ENCODE measurements around the gene TRIO.
A peak's percentile ranks its signal among the peaks of the same experiment; 100 is the strongest.

The TRIO gene

DNA sequence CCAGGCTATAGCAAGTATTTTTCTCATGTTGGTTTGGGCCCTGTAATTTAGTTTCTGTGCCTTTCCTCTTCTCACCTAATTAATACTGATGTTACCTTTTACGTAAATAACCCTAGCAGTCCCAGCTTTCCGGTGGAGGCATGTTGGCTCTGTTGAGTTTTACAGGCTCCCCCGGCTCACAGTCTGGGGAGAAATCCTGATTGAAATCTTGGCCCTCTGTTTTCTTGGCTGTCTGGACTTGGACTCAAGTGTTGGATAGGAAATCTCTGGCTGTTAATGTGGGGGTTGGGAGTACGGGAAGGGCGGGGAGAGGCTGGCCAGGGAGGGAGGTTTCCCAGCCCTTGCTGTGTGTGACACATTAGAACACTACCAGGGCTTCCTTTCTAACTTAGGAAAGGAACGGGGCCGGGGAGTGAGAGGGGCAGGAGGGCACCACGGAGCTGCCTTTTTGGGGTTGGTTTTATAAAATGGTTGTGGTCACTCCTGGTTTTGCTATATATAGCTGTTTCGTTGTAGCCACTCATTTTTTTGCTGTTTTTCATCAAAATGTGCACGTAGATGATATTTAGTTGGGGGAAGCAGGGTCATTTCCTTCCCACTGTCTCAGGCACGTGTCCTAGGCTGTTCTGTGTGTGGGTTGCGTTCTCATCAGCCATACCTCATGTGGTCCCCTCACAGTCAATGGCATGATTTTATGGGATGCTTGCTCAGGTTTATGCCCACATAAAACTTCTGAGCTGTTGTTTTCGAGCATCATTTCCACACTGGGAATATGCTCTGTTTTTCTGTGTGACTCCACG, 11.0 kb downstream of the TRIO start:
- TF ChIP-seq EZH2 (IDR thresholded peaks at IDR 0.05): no peak
- H3K27ac ChIP-seq: no peak overlapping the region

DNA sequence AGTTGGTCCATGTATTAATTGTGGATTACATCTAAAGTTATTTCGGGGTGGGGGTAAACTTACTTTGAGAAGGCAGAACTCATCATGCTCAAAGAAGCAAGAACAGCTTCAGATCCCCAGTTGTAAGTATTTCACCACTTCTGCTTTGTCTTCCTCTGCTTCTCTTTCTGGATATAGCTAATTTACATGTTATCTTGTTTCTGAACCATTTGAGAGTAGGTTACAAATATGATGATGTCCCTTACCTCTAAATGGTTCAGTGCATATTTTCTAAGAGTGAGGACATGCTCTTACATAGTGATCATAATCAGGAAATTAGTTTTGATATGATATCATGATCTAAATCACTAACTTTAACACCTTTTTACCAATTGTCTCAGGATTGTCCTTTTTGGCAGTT, 11.9 kb downstream of the TRIO start:
- DNase-seq (ENCODE audit: low read depth, low spot score): no peak

More for the DNA sequence above, 11.0 kb downstream of the TRIO start:
- Histone ChIP-seq H3K4me3 (no peak overlapping the region), H3K9me3 (ENCODE audit: low read depth, low read length) (no peaks in the 10 kb centered on the region), H3K9ac (ENCODE audit: insufficient read length) (no peak overlapping the region), H3K36me3 (ENCODE audit: insufficient read depth, low read length) (no peaks in the 10 kb centered on the region)
- no peak for DNase-seq (ENCODE audit: low read depth, low spot score)

DNA sequence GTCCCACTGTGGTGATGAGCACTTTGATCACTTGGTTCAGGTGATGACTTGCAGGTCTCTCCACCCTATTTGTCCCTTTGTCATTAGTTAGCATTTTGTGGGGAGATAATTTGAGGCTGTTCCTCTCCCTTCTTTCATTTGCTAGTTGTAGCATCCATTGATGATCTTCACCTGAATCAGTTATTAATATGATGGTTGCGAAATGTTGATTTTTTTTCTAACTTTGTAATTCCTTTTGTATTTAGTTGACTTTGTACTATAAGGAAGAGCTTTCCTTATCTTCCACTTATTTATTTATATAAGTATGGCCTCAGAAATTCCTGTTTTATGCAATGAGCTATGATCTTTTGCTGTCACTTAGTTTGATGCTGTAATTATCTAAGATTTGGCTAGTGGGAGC, 12.6 kb downstream of the TRIO start:
- Histone ChIP-seq H3K9ac (ENCODE audit: insufficient read length) (no peak overlapping the region), H3K36me3 (ENCODE audit: insufficient read depth, low read length) (no peaks in the 10 kb centered on the region), H3K4me3 (no peak overlapping the region), H3K9me3 (ENCODE audit: low read depth, low read length) (no peaks in the 10 kb centered on the region), H3K27ac (no peak overlapping the region)
- DNase-seq (ENCODE audit: low read depth, low spot score): no peak
- TF ChIP-seq POLR2AphosphoS5 (IDR thresholded peaks at IDR 0.05; ENCODE audit: borderline replicate concordance, low read depth, low read length): no peak

More for the DNA sequence above, 11.9 kb downstream of the TRIO start:
- no peak for TF ChIP-seq FOXP2 (optimal IDR thresholded peaks at IDR 0.05; ENCODE audit: control extremely low read depth, extremely low read length, insufficient read depth)
- TF ChIP-seq POLR2AphosphoS5 (IDR thresholded peaks at IDR 0.05; ENCODE audit: borderline replicate concordance, low read depth, low read length): no peak
- TF ChIP-seq EZH2 (IDR thresholded peaks at IDR 0.05): no peak
- Histone ChIP-seq H3K36me3 (ENCODE audit: insufficient read depth, low read length) (no peaks in the 10 kb centered on the region), H3K9ac (ENCODE audit: insufficient read length) (no peak overlapping the region), H3K27ac (no peak overlapping the region), H3K9me3 (ENCODE audit: low read depth, low read length) (no peaks in the 10 kb centered on the region), H3K4me3 (no peak overlapping the region)

DNA sequence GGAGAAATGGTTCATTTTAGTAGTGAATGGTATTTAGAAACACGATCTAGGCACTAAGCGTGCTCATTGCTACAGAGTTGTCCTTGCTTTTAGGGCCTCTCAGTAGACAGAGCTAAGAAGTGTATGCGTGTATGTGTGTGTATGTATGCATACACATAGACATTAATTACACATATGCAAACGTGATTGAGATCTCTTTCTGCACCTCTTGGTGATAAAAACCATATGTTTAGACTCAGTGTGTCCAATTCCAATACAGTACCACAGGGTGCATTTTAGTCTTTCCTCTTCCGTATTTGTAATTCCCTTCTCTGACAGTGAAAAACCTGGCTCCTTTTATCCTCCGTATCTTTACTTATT, 13.1 kb downstream of the TRIO start:
- Histone ChIP-seq H3K27ac (peak overlapping the region; percentile 26; the same call in 1 of the 2 replicates), H3K4me3 (peak overlapping the region; percentile 65), H3K9ac (ENCODE audit: insufficient read length) (no peak overlapping the region), H3K9me3 (ENCODE audit: low read depth, low read length) (no peaks in the 10 kb centered on the region), H3K36me3 (ENCODE audit: insufficient read depth, low read length) (no peaks in the 10 kb centered on the region)
- TF ChIP-seq POLR2AphosphoS5 (IDR thresholded peaks at IDR 0.05; ENCODE audit: borderline replicate concordance, low read depth, low read length) (no peak), EZH2 (IDR thresholded peaks at IDR 0.05) (no peak), FOXP2 (optimal IDR thresholded peaks at IDR 0.05; ENCODE audit: control extremely low read depth, extremely low read length, insufficient read depth) (no peak)
- no peak for DNase-seq (ENCODE audit: low read depth, low spot score)

DNA sequence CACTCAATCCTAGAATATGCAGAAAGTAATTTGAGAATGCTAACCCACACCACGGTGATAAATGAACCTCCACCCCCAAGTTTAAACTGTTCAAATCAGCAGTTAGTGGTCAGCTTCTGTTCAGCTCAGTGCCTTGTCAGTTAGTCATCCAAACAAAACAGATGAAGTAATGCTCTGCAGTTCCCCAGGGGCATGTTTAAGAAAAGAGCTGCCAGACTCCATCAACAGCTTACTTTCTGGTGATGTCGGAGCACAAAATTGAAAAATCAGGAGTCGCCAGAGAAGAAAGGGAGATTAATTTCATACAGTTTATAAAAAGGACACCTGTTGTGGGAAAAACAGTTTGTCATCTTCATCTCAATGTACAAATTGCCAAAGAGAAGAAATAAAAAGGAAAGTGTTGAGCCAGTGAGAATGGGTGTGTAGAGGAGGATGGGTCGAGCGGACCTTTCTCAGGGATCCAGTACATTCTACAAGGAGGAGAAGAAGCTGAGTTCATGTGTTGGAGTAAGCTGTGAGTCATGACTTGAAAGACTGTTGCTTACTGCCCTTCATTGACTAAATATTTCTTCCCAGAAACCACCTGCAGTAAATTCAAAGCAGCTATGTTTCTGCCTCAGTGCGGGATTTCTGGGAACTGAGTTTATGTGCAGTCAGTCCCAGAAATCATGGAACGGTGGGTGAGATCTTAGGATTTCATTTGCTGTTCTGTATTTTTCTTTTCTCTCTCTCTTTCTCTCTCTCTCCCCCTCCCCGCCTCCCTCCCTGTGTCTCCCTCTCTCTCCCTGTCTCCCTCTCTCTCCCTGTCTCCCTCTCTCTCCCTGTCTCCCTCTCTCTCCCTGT, 13.7 kb downstream of the TRIO start:
- H3K27ac ChIP-seq: peak overlapping the region; percentile 26; the same call in 1 of the 2 replicates
- DNase-seq (ENCODE audit: low read depth, low spot score): no peak

DNA sequence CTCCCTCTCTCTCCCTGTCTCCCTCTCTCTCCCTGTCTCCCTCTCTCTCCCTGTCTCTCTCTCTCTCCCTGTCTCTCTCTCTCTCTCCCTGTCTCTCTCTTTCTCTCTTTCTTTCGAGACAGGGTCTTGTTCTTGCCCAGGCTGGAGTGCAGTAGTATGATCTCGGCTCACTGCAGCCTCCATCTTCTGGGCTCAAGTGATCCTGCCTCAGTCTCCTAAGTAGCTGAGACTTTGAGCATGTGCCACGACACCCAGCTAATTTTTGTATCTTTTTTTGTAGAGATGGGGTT, 14.3 kb downstream of the TRIO start:
- H3K4me3 ChIP-seq: no peak overlapping the region

More for the DNA sequence above, 13.7 kb downstream of the TRIO start:
- no peaks in the 10 kb centered on the region for H3K9me3 ChIP-seq (ENCODE audit: low read depth, low read length)
- TF ChIP-seq FOXP2 (optimal IDR thresholded peaks at IDR 0.05; ENCODE audit: control extremely low read depth, extremely low read length, insufficient read depth): no peak
- no peak for TF ChIP-seq EZH2 (IDR thresholded peaks at IDR 0.05)
- no peak for TF ChIP-seq POLR2AphosphoS5 (IDR thresholded peaks at IDR 0.05; ENCODE audit: borderline replicate concordance, low read depth, low read length)
- H3K36me3 ChIP-seq (ENCODE audit: insufficient read depth, low read length): no peaks in the 10 kb centered on the region
- no peak overlapping the region for H3K9ac ChIP-seq (ENCODE audit: insufficient read length)
- H3K4me3 ChIP-seq: peak overlapping the region; percentile 65

DNA sequence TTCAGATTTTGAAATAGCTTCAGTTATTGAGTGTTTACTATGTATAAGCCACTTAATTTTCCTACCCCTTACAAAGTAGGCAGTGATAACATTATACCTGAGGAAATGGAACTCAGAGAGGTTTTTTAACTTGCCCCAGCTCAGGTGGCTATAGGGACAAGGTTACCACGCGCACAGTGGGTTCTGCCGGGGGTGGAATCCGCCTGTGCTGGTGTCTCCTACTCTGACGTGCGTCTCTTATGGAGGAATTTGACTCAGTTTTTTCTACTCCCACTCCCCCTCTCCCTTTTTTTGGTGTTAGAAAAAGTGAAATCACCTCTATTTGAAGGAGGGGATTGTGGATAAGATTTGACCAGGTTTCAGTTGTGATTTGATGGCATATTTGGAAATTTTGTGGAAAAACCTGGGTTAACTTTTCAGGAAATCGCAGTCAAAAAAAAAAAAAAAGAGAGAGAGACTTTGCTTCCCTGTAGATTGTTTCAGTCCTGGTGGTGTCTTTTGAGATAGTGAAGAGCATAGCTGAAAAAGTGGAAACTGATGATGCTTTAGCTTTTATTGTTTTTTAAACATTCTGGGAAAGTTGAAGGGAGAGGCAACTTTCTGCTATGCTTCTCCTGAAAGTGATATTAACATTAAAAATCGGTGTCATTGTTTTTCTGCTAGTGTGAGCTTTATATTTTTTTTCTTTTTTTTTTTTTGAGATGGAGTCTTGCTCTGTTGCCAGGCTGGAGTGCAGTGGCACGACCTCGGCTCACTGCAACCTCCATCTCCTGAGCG, 15.9 kb downstream of the TRIO start:
- no peaks in the 10 kb centered on the region for H3K9me3 ChIP-seq (ENCODE audit: low read depth, low read length)
- H3K4me3 ChIP-seq: no peak overlapping the region
- no peak overlapping the region for H3K27ac ChIP-seq
- no peak for DNase-seq (ENCODE audit: low read depth, low spot score)
- no peak for TF ChIP-seq EZH2 (IDR thresholded peaks at IDR 0.05)
- no peak for TF ChIP-seq FOXP2 (optimal IDR thresholded peaks at IDR 0.05; ENCODE audit: control extremely low read depth, extremely low read length, insufficient read depth)
- no peak for TF ChIP-seq POLR2AphosphoS5 (IDR thresholded peaks at IDR 0.05; ENCODE audit: borderline replicate concordance, low read depth, low read length)
- H3K9ac ChIP-seq (ENCODE audit: insufficient read length): no peak overlapping the region
- H3K36me3 ChIP-seq (ENCODE audit: insufficient read depth, low read length): no peaks in the 10 kb centered on the region

More for the DNA sequence above, 14.3 kb downstream of the TRIO start:
- no peak overlapping the region for H3K27ac ChIP-seq
- H3K9me3 ChIP-seq (ENCODE audit: low read depth, low read length): no peaks in the 10 kb centered on the region
- H3K36me3 ChIP-seq (ENCODE audit: insufficient read depth, low read length): no peaks in the 10 kb centered on the region
- DNase-seq (ENCODE audit: low read depth, low spot score): no peak
- H3K9ac ChIP-seq (ENCODE audit: insufficient read length): no peak overlapping the region
- TF ChIP-seq FOXP2 (optimal IDR thresholded peaks at IDR 0.05; ENCODE audit: control extremely low read depth, extremely low read length, insufficient read depth) (no peak), EZH2 (IDR thresholded peaks at IDR 0.05) (no peak), POLR2AphosphoS5 (IDR thresholded peaks at IDR 0.05; ENCODE audit: borderline replicate concordance, low read depth, low read length) (no peak)

DNA sequence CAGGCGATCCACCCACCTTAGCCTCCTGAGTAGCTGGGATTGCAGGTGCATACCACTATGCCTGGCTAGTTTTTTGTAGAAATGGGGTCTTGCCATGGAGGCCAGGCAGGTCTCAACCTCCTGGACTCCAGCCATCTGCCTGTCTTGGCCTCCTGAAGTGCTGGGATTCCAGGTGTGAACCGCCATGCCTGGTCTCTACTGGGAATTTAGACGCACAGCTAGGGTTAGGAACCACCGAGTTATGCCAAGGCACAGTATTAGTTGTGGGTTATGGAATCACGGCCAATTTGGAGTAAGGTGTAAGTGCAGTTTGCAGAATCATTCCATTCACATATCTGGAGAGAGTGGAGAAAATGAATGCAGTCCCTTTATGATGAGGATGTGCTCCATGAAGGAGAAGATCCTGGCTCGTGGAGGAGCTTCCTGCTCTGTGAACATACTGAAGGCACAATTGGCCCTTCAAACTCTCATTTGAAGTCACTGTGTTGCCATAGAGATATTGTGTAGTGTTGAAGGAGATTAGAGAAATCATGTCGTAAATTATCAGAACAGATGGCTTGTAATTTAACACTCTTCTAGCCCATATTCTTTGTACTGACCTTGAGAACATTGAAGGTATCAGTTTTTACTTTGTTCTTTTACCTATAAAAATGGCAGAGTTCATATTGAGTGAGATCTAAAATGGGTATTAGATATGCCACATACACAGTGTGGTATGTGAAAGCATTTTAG, 18.8 kb downstream of the TRIO start:
- Histone ChIP-seq H3K36me3 (ENCODE audit: insufficient read depth, low read length) (no peaks in the 10 kb centered on the region), H3K27ac (no peak overlapping the region), H3K4me3 (no peak overlapping the region), H3K9ac (ENCODE audit: insufficient read length) (no peak overlapping the region), H3K9me3 (ENCODE audit: low read depth, low read length) (no peaks in the 10 kb centered on the region)
- no peak for DNase-seq (ENCODE audit: low read depth, low spot score)
- TF ChIP-seq EZH2 (IDR thresholded peaks at IDR 0.05) (no peak), FOXP2 (optimal IDR thresholded peaks at IDR 0.05; ENCODE audit: control extremely low read depth, extremely low read length, insufficient read depth) (no peak), POLR2AphosphoS5 (IDR thresholded peaks at IDR 0.05; ENCODE audit: borderline replicate concordance, low read depth, low read length) (no peak)
